ENCODE results near the gene PAX7.

- TF ChIP-seq CTCF (IDR thresholded peaks at IDR 0.05) (no peak), SP1 (CRISPR knock-in tag; conservative IDR thresholded peaks at IDR 0.05) (no peak), ATF2 (CRISPR knock-in tag; IDR thresholded peaks at IDR 0.05; ENCODE audit: borderline replicate concordance, low read depth) (no peak), CBFB (CRISPR knock-in tag; IDR thresholded peaks at IDR 0.05; ENCODE audit: low read depth) (no peak), MLX (CRISPR knock-in tag; IDR thresholded peaks at IDR 0.05) (no peak), OVOL2 (CRISPR knock-in tag; IDR thresholded peaks at IDR 0.05; ENCODE audit: borderline replicate concordance) (no peak), ERG (CRISPR knock-in tag; IDR thresholded peaks at IDR 0.05) (no peak), HMGXB4 (CRISPR knock-in tag; IDR thresholded peaks at IDR 0.05) (no peak), TCF7 (CRISPR knock-in tag; IDR thresholded peaks at IDR 0.05; ENCODE audit: low read depth) (no peak), MAX (CRISPR knock-in tag; IDR thresholded peaks at IDR 0.05) (no peak), ETV6 (CRISPR knock-in tag; IDR thresholded peaks at IDR 0.05) (no peak), PREB (CRISPR knock-in tag; IDR thresholded peaks at IDR 0.05; ENCODE audit: borderline replicate concordance) (no peak)
These were observed 28.2 kb downstream of the PAX7 start for GRCh38 chr1:18658831-18659230.
